GM12891 (cell line): Measurements from ENCODE around the gene PODN.

Experiments used
- PAX5 ChIP-seq: IDR thresholded peaks from 2 replicates; pipeline ENCODE4 v1.6.1; 2011; ENCODE audit warnings: low read length, moderate library complexity, mild to moderate bottlenecking; ENCODE audit not compliant: insufficient read depth, severe bottlenecking
- POLR2A ChIP-seq: IDR thresholded peaks from 2 replicates; pipeline ENCODE4 v1.6.1; 2011; ENCODE audit warnings: low read depth, low read length, control low read depth
- POLR2AphosphoS5 ChIP-seq: IDR thresholded peaks from 2 replicates; pipeline ENCODE4 v1.6.1; 2011; ENCODE audit warnings: low read depth, low read length, control low read depth
- TAF1 ChIP-seq: IDR thresholded peaks from 2 replicates; pipeline ENCODE4 v1.6.1; 2011; ENCODE audit warnings: low read depth, low read length, control low read depth

DNA sequence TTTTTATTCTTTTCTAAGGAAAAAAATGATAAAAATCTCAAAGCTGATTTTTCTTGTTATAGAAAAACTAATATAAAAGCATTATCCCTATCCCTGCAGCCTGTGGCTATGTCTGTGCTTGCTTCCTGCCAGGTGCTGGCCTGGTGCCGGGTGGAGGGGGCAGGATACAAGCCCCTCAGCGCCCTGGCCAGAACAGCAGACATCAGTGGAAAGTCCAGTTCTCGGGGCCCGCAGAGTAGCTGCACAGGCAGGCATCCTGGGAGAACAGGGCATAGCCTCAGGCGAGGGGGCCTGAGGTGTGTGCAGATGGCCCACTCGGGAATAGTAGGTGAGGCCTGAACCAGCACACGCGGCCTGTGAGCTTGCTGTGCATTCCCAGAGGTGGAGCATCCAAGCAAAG is 23.4 kb downstream of the PODN start:
- TF ChIP-seq POLR2A = no peak
- TF ChIP-seq POLR2AphosphoS5 = no peak
- no peak for TF ChIP-seq TAF1
- TF ChIP-seq PAX5 = no peak
